CD14-positive monocyte (primary cell): ENCODE data around the gene ASB9. TPM values are rescaled to one million over a fixed set of nuclear protein-coding genes. Genes with fewer than 3 reads are reported as not detected.

Experiments
- DNase-seq, 3 donors: peaks; one replicate each; pipeline ENCODE4 v3.0.0-alpha.2; 2011 to 2022
- H2AFZ ChIP-seq: 2 replicates; pipeline ENCODE4 v1.6.0; 2012; ENCODE audit warnings: mild to moderate bottlenecking, low read depth, low read length, inconsistent platforms; ENCODE audit not compliant: insufficient read depth, poor library complexity, severe bottlenecking
- H3K27ac ChIP-seq, 2 donors: 1 replicate in 1 of 2; 2 replicates in 1 of 2; pipeline ENCODE4 v1.5.1; 2012 to 2013; ENCODE audit warnings: low read length in 2 of 2, control low read depth in 1 of 2, inconsistent platforms in 1 of 2, low read depth in 1 of 2, mild to moderate bottlenecking in 1 of 2
- H3K27me3 ChIP-seq, 2 donors: one replicate each; pipeline versions ENCODE4 v1.6.0 to v1.6.1; 2011 to 2013; ENCODE audit warnings: low read length in 2 of 2; ENCODE audit not compliant: control insufficient read depth in 2 of 2, insufficient read depth in 2 of 2
- H3K36me3 ChIP-seq, 2 donors: replicated peaks in 1 of 2; 1 replicate in 1 of 2; 2 replicates in 1 of 2; pipeline versions ENCODE4 v1.5.1 to v1.6.1; 2012 to 2013; ENCODE audit warnings: low read length in 2 of 2, control low read depth in 1 of 2, inconsistent platforms in 1 of 2, mild to moderate bottlenecking in 1 of 2; ENCODE audit not compliant: insufficient read depth in 2 of 2, control insufficient read depth in 1 of 2
- H3K4me1 ChIP-seq, 2 donors: 1 replicate in 1 of 2; 2 replicates in 1 of 2; pipeline versions ENCODE4 v1.5.1 to v1.6.1; 2012 to 2013; ENCODE audit warnings: low read length in 2 of 2, control low read depth in 1 of 2, inconsistent platforms in 1 of 2, mild to moderate bottlenecking in 1 of 2, moderate library complexity in 1 of 2; ENCODE audit not compliant: insufficient read depth in 2 of 2, control insufficient read depth in 1 of 2
- H3K4me2 ChIP-seq: replicated peaks from 2 replicates; pipeline ENCODE3; 2012; ENCODE audit warnings: low read length, moderate library complexity, mild to moderate bottlenecking; ENCODE audit not compliant: poor library complexity, severe bottlenecking; ENCODE audit errors: extremely low read depth
- H3K4me3 ChIP-seq, 3 experiments: fragments of 200-600 bp in 1 of 3; sonication (generic) in 1 of 3; replicated peaks in 1 of 3; 1 replicate in 2 of 3; 2 replicates in 1 of 3; pipeline ENCODE4 v1.5.1; 2011 to 2013; ENCODE audit warnings: low read length in 3 of 3, mild to moderate bottlenecking in 3 of 3, control low read depth in 2 of 3, low read depth in 2 of 3, inconsistent platforms in 1 of 3, moderate library complexity in 1 of 3
- H3K79me2 ChIP-seq: 2 replicates; pipeline ENCODE4 v1.6.0; 2012; ENCODE audit warnings: mild to moderate bottlenecking, control low read depth, inconsistent platforms, low read length, moderate library complexity; ENCODE audit not compliant: insufficient read depth
- H3K9ac ChIP-seq: 2 replicates; pipeline ENCODE4 v1.6.0; 2017; ENCODE audit warnings: low read length, mild to moderate bottlenecking; ENCODE audit not compliant: insufficient read depth, poor library complexity, severe bottlenecking
- H3K9me3 ChIP-seq, 2 donors: replicated peaks in 1 of 2; 1 replicate in 1 of 2; 2 replicates in 1 of 2; pipeline versions ENCODE4 v1.5.1 to v1.6.1; 2012 to 2013; ENCODE audit warnings: low read length in 2 of 2, control low read depth in 1 of 2; ENCODE audit not compliant: control insufficient read depth in 1 of 2, insufficient read depth in 1 of 2
- H4K20me1 ChIP-seq: 2 replicates; pipeline ENCODE4 v1.6.0; 2012; ENCODE audit warnings: mild to moderate bottlenecking, low read length, control low read depth, moderate library complexity; ENCODE audit not compliant: insufficient read depth
- H3K27ac Mint-ChIP-seq, 7 donors: one replicate each; pipeline ENCODE4 v1.8.0; 2020; ENCODE audit warnings: mild to moderate bottlenecking in 7 of 7, mixed read lengths in 7 of 7, moderate library complexity in 6 of 7, inconsistent platforms in 2 of 7
- H3K27me3 Mint-ChIP-seq, 3 donors: one replicate each; pipeline ENCODE4 v1.8.0; 2021 to 2022; ENCODE audit warnings: low read depth in 3 of 3, mild to moderate bottlenecking in 3 of 3, mixed read lengths in 3 of 3, moderate library complexity in 3 of 3, inconsistent platforms in 1 of 3
- H3K36me3 Mint-ChIP-seq, 2 donors: one replicate each; pipeline ENCODE4 v1.8.0; 2020; ENCODE audit warnings: mixed read lengths in 2 of 2, inconsistent platforms in 1 of 2, mild to moderate bottlenecking in 1 of 2
- H3K4me1 Mint-ChIP-seq: one replicate; pipeline ENCODE4 v1.8.0; 2020; ENCODE audit warnings: mild to moderate bottlenecking, mixed read lengths
- H3K4me3 Mint-ChIP-seq, 2 donors: one replicate each; pipeline ENCODE4 v1.8.0; 2020; ENCODE audit warnings: mild to moderate bottlenecking in 2 of 2, mixed read lengths in 2 of 2, moderate library complexity in 1 of 2
- H3K9me3 Mint-ChIP-seq, 7 donors: one replicate each; pipeline ENCODE4 v1.8.0; 2020 to 2022; ENCODE audit warnings: mixed read lengths in 7 of 7, mild to moderate bottlenecking in 6 of 7, moderate library complexity in 6 of 7, inconsistent platforms in 2 of 7
- CTCF ChIP-seq: fragments of 200-600 bp; IDR thresholded peaks from one replicate; pipeline ENCODE4 v1.8.0; 2022; ENCODE audit warnings: antibody characterized with exemption, mild to moderate bottlenecking
- WGBS: methylation state at CpG from one replicate; pipeline ENCODE4 v1.1.5; 2013; ENCODE audit warnings: missing lambda C conversion rate; ENCODE audit not compliant: insufficient coverage; 5-methylcytosine and 5-hydroxymethylcytosine counted together
- intact Hi-C, 2 donors: fragments of 100-400 bp; cut with micrococcal nuclease; formaldehyde crosslinking; loops; one replicate each; pipeline versions ENCODE4 v1.15.0 to v1.15.1; 2023
- polyA plus RNA-seq, 3 donors: library from polyadenylated mRNA; depleted of rRNA in 1 of 3; unstranded in 2 of 3; stranded (reverse) in 1 of 3; fragments of 300-500 nt in 2 of 3; fragments of >200 nt in 1 of 3; fragmentation: Illumina TruSeq in 2 of 3; gene quantifications; 1 replicate in 2 of 3; 2 replicates in 1 of 3; pipeline ENCODE4 v1.2.3, GENCODE V29; 2012 to 2021

Gene ASB9
- polyA plus RNA-seq, 3 donors, result 0.24 to 1.4 (median 0.63) TPM

GRCh38 chrX:15221321-15221720 lies 48.6 kb downstream of the ASB9 start:
- no peaks in the 10 kb centered on the region for H3K4me1 Mint-ChIP-seq
- no peak overlapping the region for H3K27ac Mint-ChIP-seq

GRCh38 chrX:15217161-15217560 lies 52.7 kb downstream of the ASB9 start:
- Histone ChIP-seq H3K9ac (no peak overlapping the region), H3K4me2 (no peak overlapping the region), H4K20me1 (no peaks in the 10 kb centered on the region), H3K4me1 (no peaks in the 10 kb centered on the region), H3K9me3 (no peaks in the 10 kb centered on the region), H3K27me3 (peaks cover 0 to 10% of the 10 kb centered on the region in 2 donors), H3K27ac (no peak overlapping the region), H3K79me2 (no peaks in the 10 kb centered on the region), H3K4me3 (no peak overlapping the region), H2AFZ (no peak overlapping the region), H3K36me3 (no peaks in the 10 kb centered on the region)
- DNase-seq, result no peak
- Mint-ChIP-seq H3K27ac (no peak overlapping the region), H3K4me3 (no peak overlapping the region), H3K27me3 (peaks cover 0 to 4% (median 2%) of the 10 kb centered on the region in 3 donors), H3K36me3 (no peaks in the 10 kb centered on the region), H3K4me1 (no peaks in the 10 kb centered on the region), H3K9me3 (peaks cover 0 to 4% (median 0%) of the 10 kb centered on the region in 7 donors)
- no CpG with 5 or more reads among the region's 1 CpG for WGBS
- TF ChIP-seq CTCF, result no peak
- intact Hi-C loops, result no loop called here

More at GRCh38 chrX:15221321-15221720, 48.6 kb downstream of the ASB9 start:
- no peaks in the 10 kb centered on the region for H3K79me2 ChIP-seq
- H3K27me3 ChIP-seq, result peaks cover 0 to 7% of the 10 kb centered on the region in 2 donors
- Mint-ChIP-seq H3K36me3 (no peaks in the 10 kb centered on the region), H3K27me3 (peaks cover 0 to 3% (median 0%) of the 10 kb centered on the region in 3 donors), H3K9me3 (peaks cover 0 to 3% (median 0%) of the 10 kb centered on the region in 7 donors), H3K4me3 (no peak overlapping the region)
- no peaks in the 10 kb centered on the region for H3K9me3 ChIP-seq
- no peak for TF ChIP-seq CTCF
- no peaks in the 10 kb centered on the region for H3K36me3 ChIP-seq
- H4K20me1 ChIP-seq, result no peaks in the 10 kb centered on the region
- intact Hi-C loops, result no loop called here
- H3K9ac ChIP-seq, result no peak overlapping the region
- no peak overlapping the region for H3K4me2 ChIP-seq
- H2AFZ ChIP-seq, result no peak overlapping the region
- H3K4me1 ChIP-seq, result no peaks in the 10 kb centered on the region
- no peak overlapping the region for H3K4me3 ChIP-seq
- no peak overlapping the region for H3K27ac ChIP-seq
- DNase-seq, result no peak
